ENCODE results near the gene SH3BP2.

Gene SH3BP2

GRCh38 chr4:2827874-2828751, 35.2 kb downstream of the SH3BP2 start:
- no peaks in the 10 kb centered on the region for H3K9me2 ChIP-seq (replicated peaks; ENCODE audit: control insufficient read depth, low read length)
- TF ChIP-seq EZH2phosphoT487 (IDR thresholded peaks at IDR 0.05; ENCODE audit: borderline replicate concordance, low read length), result no peak
- no peak for TF ChIP-seq CTCF (IDR thresholded peaks at IDR 0.05; ENCODE audit: low read depth, low read length, poor library complexity, severe bottlenecking)
- no peak overlapping the region for H3K4me2 ChIP-seq (ENCODE audit: low read length)
- H3K36me3 ChIP-seq (ENCODE audit: control insufficient read depth, low read length), result no peaks in the 10 kb centered on the region
- H3K4me1 ChIP-seq (ENCODE audit: control insufficient read depth, low read length), result peaks cover 13% of the 10 kb centered on the region
- H3F3A ChIP-seq (ENCODE audit: control insufficient read depth, insufficient read depth), result no peaks in the 10 kb centered on the region
- no peak overlapping the region for H3K4me3 ChIP-seq (ENCODE audit: low read length)
- H3K27me3 ChIP-seq (ENCODE audit: control insufficient read depth, low read length), result peaks cover 19% of the 10 kb centered on the region
- no peak overlapping the region for H3K27ac ChIP-seq (ENCODE audit: low read depth, low read length)
- no peaks in the 10 kb centered on the region for H3K9me3 ChIP-seq (ENCODE audit: control insufficient read depth, insufficient read depth, low read length)
- no peaks in the 10 kb centered on the region for H3K79me2 ChIP-seq (ENCODE audit: control insufficient read depth, low read length)
- H4K20me1 ChIP-seq (ENCODE audit: control insufficient read depth, insufficient read depth, low read depth, low read length), result peaks cover 8% of the 10 kb centered on the region; the same call in 1 of the 2 replicates

- no peaks in the 10 kb centered on the region for H3K9me3 ChIP-seq (ENCODE audit: control insufficient read depth, insufficient read depth, low read length)
- H3K27me3 ChIP-seq (ENCODE audit: control insufficient read depth, low read length), result peaks cover 25% of the 10 kb centered on the region
- no peaks in the 10 kb centered on the region for H3F3A ChIP-seq (ENCODE audit: control insufficient read depth, insufficient read depth)
- peaks cover 20% of the 10 kb centered on the region for H3K4me1 ChIP-seq (ENCODE audit: control insufficient read depth, low read length)
- no peaks in the 10 kb centered on the region for H3K79me2 ChIP-seq (ENCODE audit: control insufficient read depth, low read length)
- no peaks in the 10 kb centered on the region for H3K9me2 ChIP-seq (replicated peaks; ENCODE audit: control insufficient read depth, low read length)
- no peaks in the 10 kb centered on the region for H3K36me3 ChIP-seq (ENCODE audit: control insufficient read depth, low read length)
- no peak overlapping the region for H3K4me2 ChIP-seq (ENCODE audit: low read length)
- H3K4me3 ChIP-seq (ENCODE audit: low read length), result no peak overlapping the region
- no peak for TF ChIP-seq CTCF (IDR thresholded peaks at IDR 0.05; ENCODE audit: low read depth, low read length, poor library complexity, severe bottlenecking)
- no peak for TF ChIP-seq EZH2phosphoT487 (IDR thresholded peaks at IDR 0.05; ENCODE audit: borderline replicate concordance, low read length)
- no peak overlapping the region for H3K27ac ChIP-seq (ENCODE audit: low read depth, low read length)
- H4K20me1 ChIP-seq (ENCODE audit: control insufficient read depth, insufficient read depth, low read depth, low read length), result peaks cover 12% of the 10 kb centered on the region
Measured at GRCh38 chr4:2828758-2829181, 35.9 kb downstream of the SH3BP2 start.

DNA sequence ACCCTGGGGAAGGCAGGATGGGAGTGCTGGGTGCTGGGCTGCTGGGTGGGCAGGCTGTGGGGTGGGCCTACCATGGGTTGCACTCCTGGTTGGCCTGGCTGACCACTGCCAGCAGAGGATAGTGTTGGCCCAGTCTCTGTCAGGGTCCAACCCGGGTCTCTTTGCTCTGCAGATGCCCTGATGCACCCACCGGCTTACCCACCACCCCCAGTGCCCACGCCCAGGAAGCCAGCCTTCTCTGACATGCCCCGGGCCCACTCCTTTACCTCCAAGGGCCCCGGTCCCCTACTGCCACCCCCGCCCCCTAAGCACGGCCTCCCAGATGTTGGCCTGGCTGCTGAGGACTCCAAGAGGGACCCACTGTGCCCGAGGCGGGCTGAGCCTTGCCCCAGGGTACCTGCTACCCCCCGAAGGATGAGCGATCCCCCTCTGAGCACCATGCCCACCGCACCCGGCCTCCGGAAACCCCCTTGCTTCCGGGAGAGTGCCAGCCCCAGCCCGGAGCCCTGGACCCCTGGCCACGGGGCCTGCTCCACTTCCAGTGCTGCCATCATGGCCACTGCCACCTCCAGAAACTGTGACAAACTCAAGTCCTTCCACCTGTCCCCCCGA, 36.5 kb downstream of the SH3BP2 start:
- no peak overlapping the region for H3K4me2 ChIP-seq (ENCODE audit: low read length)
- no peaks in the 10 kb centered on the region for H3K9me3 ChIP-seq (ENCODE audit: control insufficient read depth, insufficient read depth, low read length)
- no peaks in the 10 kb centered on the region for H3K79me2 ChIP-seq (ENCODE audit: control insufficient read depth, low read length)
- TF ChIP-seq CTCF (IDR thresholded peaks at IDR 0.05; ENCODE audit: low read depth, low read length, poor library complexity, severe bottlenecking), result no peak
- TF ChIP-seq EZH2phosphoT487 (IDR thresholded peaks at IDR 0.05; ENCODE audit: borderline replicate concordance, low read length), result no peak
- no peaks in the 10 kb centered on the region for H3F3A ChIP-seq (ENCODE audit: control insufficient read depth, insufficient read depth)
- H3K9me2 ChIP-seq (replicated peaks; ENCODE audit: control insufficient read depth, low read length), result no peaks in the 10 kb centered on the region
- peaks cover 9% of the 10 kb centered on the region for H4K20me1 ChIP-seq (ENCODE audit: control insufficient read depth, insufficient read depth, low read depth, low read length)
- H3K27ac ChIP-seq (ENCODE audit: low read depth, low read length), result no peak overlapping the region
- no peaks in the 10 kb centered on the region for H3K36me3 ChIP-seq (ENCODE audit: control insufficient read depth, low read length)
- peaks cover 21% of the 10 kb centered on the region for H3K4me1 ChIP-seq (ENCODE audit: control insufficient read depth, low read length)
- no peak overlapping the region for H3K4me3 ChIP-seq (ENCODE audit: low read length)
- H3K27me3 ChIP-seq (ENCODE audit: control insufficient read depth, low read length), result peaks cover 25% of the 10 kb centered on the region

All from DOHH2 (cell line).